ENCODE measurements around the gene EEIG1.

The EEIG1 gene

GRCh38 chr9:127974769-127975261, 6.0 kb downstream of the EEIG1 start:
- no peak for DNase-seq (ENCODE audit: low read depth)

DNA sequence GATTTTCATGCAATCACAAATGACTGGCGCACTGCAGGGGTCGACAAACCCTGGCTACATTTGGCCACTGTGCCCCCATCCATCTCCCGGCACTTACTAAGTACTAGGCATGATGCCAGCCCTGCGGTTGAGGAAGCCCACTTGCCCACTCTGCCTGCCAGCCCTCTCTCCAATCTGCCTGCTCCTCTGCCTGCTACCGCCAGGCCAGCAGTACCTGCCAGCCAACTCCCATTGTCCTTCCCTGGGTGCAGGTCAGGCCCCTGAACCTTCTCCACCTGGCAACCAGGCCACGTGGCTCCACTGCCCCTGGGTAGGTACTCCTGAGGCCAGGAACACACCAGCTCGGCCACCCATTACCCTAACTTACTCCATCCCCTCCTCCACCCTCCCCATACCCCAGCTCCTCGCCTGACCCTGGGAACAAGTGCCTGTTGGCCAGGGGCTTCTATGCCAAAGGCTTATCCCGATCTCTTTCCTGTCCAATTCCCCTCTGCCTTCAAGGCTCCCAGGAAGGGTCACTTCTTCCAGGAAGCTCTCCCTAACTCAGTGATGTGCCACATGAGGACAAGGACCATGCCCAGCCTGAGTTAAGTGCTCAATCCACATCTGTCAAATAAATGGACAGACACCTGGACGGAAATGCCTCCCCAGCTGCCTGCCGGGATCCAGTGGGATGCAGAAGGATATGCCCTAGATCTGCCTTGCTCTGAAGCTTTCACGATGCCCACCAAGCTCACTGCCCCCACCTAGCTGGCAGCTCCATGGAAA, 6.6 kb downstream of the EEIG1 start:
- no peak for DNase-seq (ENCODE audit: low read depth)

DNA sequence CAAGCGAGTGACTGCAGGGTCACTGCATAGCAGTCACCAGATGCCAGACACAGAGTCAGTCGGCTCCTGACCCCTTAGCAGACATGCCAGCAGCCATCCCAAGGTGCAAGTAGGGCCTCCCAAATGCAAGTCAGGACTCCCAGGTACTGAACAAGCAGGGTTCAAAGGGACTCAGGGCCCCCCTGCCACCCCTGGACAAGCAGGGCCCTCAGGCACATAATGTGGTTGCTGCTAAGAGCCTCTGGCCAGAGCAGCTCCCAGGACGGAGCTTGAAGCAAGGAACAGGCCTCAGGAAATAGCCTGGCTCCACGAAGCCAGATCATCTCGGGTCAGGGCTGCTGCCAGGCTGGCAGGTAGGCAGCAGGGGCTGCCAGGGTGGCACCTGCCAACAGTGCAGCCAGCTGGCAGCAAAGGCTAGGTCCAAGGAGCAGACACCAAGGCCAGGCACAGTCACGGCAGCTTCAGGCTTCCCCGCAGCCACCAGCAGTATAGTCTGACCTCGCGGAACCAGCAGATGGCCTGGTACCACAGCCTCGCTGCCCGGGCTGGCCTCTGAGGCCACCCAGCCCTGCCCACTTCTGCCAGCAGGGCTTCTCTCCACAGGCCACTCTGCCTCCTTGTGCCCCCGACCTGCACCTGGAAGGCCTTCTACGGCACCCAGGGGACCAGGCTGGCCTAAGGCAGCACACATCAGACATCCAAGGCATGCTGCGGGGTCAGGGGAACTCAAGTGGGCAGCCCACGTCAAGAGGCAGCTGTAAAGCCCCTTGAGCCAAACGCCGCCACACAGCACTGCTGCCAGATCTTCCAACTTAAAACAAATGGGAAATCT, 7.4 kb downstream of the EEIG1 start:
- no peak for DNase-seq (ENCODE audit: low read depth)

DNA sequence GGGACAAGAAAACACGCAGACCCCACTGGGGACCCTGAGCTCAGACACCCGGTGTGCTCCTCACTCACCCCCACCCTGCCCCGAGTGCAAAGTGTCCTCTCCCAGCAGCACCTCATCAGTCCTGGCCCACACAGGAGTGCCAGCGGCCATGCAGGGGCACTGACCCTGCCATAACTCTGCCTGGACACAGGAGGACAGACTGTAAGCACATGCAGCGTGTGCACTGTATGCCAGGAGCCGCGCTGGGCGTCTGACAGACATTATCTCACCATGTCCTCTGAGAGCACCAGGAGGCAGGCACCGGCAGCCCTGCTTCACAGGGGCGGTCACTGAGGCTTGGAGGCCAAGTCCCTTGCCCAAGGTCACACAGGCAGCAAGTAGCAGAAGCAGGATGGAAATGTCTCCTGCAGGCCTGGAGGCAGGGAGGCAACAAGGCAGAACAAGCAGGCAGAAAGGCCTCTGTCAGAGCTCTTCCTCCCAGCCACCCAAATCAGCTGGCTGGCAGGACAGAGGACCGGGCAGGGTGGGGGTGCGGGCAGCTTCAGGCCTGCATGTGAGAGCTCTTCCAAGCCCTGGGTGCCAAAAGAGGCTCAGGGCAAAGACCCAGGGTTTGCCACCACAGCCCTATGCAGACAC, 8.4 kb downstream of the EEIG1 start:
- DNase-seq (ENCODE audit: low read depth), result no peak

DNA sequence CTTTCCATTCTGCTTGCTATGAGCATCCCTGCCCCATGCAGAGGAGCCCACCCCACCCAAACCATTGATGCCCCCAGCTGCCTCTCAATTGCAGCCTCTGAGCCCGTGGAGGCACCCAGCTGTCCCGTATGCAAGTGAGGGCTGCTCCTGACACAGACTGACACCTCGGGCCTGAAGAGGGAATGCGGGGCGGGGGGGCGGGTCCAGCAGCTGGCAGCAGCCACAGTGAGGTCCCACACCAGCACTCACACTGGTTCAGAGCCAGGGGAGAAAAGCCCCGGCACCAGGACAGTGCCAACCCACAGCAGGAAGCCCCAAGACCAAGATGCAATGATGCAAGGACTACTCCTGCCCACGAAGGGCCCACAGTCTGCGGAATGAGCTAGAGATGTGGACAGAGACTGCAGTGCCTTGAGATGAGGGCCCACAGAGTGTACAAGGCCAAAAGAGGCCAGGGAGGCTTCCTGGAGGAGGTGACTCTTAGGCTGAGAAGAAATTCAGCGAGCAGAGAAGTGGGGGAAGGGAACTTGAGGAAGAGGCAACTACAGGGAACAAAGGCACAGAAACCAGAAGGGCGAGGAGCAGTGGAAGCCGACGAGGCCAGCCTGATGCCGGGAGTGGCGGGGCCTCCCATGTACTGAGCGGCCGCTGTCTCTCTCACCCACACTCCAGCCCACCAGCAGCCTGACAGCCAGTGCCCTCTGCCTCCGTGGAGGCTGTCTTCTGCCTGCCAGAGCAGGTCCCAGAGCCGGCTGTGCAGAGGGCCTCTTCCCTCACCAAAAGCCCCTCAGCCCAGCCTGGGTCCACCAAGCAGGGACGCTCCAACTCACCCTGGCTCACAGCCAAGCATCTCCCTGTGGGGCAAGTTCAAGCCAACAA, 9.2 kb downstream of the EEIG1 start:
- DNase-seq (ENCODE audit: low read depth), result no peak

GRCh38 chr9:127970401-127971313, 10.1 kb downstream of the EEIG1 start:
- no peak for DNase-seq (ENCODE audit: low read depth)

DNA sequence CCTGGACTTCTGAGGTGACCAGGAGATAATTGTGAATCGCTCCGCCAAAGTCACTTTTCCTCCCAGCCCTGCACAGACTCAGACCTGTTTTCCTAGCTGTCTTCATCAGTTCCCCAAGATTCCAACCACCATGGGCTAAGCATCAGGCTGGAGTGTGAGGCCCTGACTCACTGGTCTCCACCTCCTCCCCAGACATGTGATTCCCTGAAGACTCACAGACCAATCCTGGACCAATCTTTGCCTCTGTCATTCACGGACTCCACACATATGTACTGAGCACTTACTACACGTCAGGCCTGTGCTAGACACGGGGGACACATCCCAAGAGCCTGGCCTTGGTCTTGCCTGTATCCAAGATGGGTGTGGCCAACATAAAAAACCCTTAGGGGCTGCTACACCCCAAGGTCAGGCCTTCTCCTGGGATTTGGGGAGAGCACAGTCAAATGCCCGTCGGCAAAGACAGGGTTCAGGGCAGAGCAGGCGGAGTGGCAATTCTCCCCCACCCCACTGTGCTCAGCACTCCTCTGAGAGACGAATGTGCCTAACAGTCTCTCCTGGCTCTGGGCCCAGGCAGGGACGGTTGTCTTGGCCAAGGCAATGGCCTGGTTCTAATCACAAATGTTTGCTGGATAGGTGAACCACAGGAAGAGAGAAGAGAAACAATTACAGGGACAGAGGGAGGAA, 11.9 kb downstream of the EEIG1 start:
- peak; percentile 73 for DNase-seq (ENCODE audit: low read depth)

DNA sequence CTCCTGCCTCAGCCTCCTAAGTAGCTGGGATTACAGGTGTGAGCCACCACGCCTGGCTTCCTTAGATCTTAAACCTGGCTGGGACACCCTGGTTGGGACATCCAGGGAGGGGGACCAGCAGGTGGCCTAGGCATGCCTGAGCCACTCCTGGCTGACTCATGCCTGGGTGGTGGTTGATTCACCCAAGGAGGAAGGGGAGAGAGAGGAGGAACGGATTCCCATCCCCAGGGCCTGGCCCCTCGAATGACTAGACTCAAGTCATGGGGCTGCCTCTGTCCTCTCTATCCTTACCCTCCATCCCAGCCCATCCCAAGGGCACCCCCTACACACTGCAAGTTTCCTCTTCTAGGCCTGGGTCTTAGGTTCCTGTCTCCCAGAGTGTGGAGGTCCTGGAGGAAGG, 12.7 kb downstream of the EEIG1 start:
- DNase-seq (ENCODE audit: low read depth), result no peak

- DNase-seq (ENCODE audit: low read depth), result no peak
Observed at GRCh38 chr9:127967151-127967809, 13.5 kb downstream of the EEIG1 start.

DNA sequence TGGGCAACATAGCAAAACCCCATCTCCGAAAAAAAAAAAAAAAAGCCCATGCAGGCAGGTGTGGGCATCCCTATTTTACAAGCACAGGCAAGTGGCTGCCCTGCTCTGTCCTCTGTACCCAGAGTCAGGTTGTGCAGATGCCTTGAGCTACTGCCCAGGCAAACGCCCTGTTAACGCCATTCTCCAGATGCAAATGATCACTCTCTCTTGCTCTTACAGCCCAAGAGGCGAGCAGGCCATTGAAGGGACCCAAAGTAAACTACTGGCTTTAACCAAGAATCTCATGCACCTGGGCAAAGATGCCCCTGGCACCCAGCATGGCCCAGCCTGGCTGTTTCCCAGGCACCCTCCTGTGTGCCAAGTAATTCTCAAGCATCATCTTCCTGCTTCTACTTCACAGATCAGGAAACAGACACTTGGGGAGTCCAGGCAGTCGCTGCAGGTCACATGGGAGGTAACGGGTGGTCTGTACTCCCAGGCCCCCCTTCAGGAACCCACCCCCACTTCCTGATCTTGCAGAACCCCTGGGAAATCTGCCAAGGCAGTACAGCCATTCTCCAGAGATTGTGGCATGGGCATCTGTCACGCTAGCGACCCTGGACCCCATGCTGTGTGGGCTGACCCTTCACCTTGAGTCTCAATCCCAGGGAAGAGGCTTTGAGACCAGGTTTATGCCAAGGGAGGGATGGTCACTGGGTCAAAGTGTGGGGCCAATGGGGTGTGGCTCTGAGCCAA, 14.2 kb downstream of the EEIG1 start:
- DNase-seq (ENCODE audit: low read depth), result no peak

DNA sequence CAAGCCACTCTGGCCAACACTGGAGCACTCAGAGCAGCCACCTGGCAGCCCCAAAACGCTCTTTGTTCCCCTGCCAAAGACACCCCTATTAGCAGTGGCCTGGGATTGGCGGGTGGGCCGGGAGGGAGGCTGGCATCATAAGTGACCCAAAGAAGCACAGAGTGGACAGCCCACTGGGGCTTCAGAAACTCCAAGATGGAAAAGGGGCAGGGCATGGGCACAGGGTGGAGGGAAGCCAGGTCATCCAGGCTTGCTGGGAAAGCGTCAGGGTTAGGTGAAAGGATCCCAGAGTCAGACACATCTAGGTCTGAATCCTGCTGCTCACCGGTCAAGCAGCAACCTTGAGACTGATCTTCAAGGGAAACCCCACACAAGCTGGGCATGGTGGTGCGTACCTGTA, 14.8 kb downstream of the EEIG1 start:
- no peak for DNase-seq (ENCODE audit: low read depth)

- DNase-seq (ENCODE audit: low read depth), result no peak
Observed at GRCh38 chr9:127963359-127964064, 17.3 kb downstream of the EEIG1 start.

GRCh38 chr9:127963041-127963358, 17.8 kb downstream of the EEIG1 start:
- no peak for DNase-seq (ENCODE audit: low read depth)

GRCh38 chr9:127962278-127962677, 18.5 kb downstream of the EEIG1 start:
- no peak for DNase-seq (ENCODE audit: low read depth)

DNA sequence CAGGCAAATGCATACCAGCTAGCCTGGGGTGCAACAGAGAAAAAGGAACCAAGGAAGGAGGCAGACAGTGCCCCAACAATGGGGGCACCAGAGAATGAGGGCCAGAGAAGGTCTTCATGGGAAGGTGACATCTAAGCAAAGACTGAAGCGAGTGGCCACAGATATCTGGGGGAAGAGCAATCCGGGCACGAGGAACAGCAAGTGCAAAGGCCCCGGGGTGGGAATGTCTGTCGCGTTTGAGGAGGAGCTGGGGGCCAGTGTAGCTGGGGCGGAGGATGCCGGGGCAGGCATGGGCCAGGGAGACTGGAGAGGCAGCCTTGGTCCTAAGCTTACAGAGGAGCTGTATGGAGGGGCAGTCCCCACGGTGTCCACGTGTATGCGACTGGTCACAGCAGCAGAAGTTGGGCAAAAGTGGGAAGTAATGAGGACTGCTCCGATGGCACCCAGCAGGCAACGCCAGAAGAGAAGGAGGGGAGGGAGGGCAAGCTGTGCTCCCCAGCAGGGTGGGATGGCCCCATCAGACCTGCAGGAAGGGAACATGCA, 19.1 kb downstream of the EEIG1 start:
- no peak for DNase-seq (ENCODE audit: low read depth)

- DNase-seq (ENCODE audit: low read depth), result no peak
Observed at GRCh38 chr9:127961155-127961490, 19.7 kb downstream of the EEIG1 start.

DNA sequence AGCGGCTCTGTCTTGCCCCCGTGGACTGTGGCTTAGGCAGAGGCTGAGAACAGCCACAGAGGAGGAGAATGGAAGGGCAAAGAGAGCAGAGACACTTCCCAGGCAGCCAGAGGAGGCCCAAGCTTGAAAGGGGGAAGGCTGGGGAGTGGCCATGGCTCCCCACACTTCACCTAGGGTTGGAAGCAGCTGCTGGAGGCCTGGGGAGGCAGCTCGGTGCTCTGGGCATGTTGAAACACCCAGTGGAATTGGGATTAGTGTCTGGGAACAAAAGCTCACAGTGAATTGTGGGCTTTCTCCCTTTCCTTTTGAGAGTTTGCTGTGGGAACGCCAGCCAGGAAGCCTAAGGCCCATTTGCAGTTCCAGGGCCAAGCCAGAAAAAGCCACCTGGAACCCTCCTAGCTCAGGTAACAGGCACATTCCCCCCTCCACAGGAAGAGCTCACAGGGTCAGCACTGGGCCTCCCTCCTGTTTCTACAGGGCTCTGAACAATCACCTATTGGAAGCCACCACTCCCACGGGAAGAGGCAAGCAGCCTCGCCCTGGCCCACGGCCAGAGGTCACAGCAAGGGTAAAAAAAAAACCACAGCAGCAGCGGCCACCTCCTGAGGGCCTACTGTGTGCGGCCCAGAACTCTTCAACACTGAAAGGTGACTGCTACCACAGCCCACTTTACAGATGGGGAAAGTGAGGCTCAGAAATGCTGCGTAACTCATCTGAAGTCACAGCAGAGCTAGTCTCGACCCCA, 20.2 kb downstream of the EEIG1 start:
- no peak for DNase-seq (ENCODE audit: low read depth)

Data from non-pigmented ciliary epithelial cell (primary cell).